ENCODE results near the gene MRM2.

MRM2 gene

GRCh38 chr7:2214636-2215035, 27.4 kb downstream of the MRM2 start:
- H3K9me3 Mint-ChIP-seq, result no peaks in the 10 kb centered on the region
- no peaks in the 10 kb centered on the region for H3K27me3 Mint-ChIP-seq
- H3K4me3 Mint-ChIP-seq, result no peak overlapping the region
- DNase-seq, result no peak
- H3K27ac Mint-ChIP-seq, result peak overlapping the region; percentile 7
- H3K36me3 Mint-ChIP-seq (ENCODE audit: low read depth), result peaks cover 92% of the 10 kb centered on the region
- peaks cover 17% of the 10 kb centered on the region for H3K4me1 Mint-ChIP-seq (ENCODE audit: low read depth)

GRCh38 chr7:2213551-2214215, 28.3 kb downstream of the MRM2 start:
- peaks cover 93% of the 10 kb centered on the region for H3K36me3 Mint-ChIP-seq (ENCODE audit: low read depth)
- H3K4me3 Mint-ChIP-seq, result no peak overlapping the region
- peak overlapping the region; percentile 13 for H3K27ac Mint-ChIP-seq
- no peaks in the 10 kb centered on the region for H3K9me3 Mint-ChIP-seq
- H3K27me3 Mint-ChIP-seq, result no peaks in the 10 kb centered on the region
- no peak for DNase-seq
- H3K4me1 Mint-ChIP-seq (ENCODE audit: low read depth), result peaks cover 17% of the 10 kb centered on the region

- Mint-ChIP-seq H3K9me3 (no peaks in the 10 kb centered on the region), H3K27me3 (no peaks in the 10 kb centered on the region), H3K4me1 (ENCODE audit: low read depth) (peaks cover 17% of the 10 kb centered on the region), H3K4me3 (no peak overlapping the region), H3K27ac (no peak overlapping the region), H3K36me3 (ENCODE audit: low read depth) (peaks cover 93% of the 10 kb centered on the region)
- no peak for DNase-seq
These were observed 29.1 kb downstream of the MRM2 start for GRCh38 chr7:2212906-2213305.

DNA sequence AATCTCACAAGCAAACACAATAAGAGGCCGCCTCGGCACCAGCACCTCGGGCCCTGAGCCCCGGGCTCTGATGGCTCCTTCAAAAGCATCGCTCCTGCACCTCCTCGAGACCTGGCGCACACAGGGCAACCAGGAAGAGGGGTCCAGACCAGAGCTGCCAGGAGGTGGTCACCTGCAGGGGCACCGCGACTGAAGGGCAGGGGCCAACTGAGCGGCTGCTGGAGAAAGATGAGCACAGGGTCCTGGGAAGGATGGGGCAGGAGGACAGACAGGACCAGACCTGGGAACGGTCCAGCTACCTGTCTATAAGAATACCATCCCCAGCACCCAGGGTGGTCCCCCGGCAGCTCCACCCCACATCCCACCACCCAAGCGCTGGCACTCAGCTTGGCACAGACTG, 30.1 kb downstream of the MRM2 start:
- Mint-ChIP-seq H3K27me3 (no peaks in the 10 kb centered on the region), H3K9me3 (no peaks in the 10 kb centered on the region), H3K4me1 (ENCODE audit: low read depth) (peaks cover 17% of the 10 kb centered on the region), H3K36me3 (ENCODE audit: low read depth) (peaks cover 93% of the 10 kb centered on the region), H3K4me3 (no peak overlapping the region), H3K27ac (no peak overlapping the region)
- DNase-seq, result no peak

DNA sequence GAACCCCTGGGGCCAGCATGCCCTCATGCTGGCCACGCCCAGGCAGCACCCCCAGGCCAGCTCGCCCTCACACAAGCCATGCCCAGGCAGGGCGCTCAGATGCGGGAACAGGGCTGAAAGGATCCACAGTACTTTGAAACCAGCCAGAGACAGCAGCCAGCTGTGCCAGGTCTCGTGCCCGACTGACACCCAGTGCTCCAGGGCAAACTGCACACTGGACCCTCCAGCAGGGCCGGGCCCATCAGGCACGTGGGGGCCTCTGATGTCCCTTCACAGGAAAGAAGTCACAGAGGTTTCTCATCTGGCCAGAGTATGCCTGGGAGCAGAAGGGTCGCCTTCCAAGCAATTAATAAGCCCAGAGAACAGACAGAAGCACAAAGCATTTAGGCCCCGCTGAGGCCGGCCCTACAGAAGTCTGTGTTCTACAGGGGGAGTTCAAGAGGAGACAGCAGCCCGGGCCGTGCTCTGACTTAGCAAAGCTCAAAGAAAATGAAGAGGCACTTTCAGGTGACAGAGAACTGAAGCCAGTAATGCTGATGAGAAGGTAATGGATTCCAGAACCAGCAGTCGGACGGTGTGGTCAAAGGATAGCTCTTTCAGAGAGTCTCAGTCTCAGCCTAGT, 30.6 kb downstream of the MRM2 start:
- Mint-ChIP-seq H3K9me3 (no peaks in the 10 kb centered on the region), H3K27ac (no peak overlapping the region), H3K36me3 (ENCODE audit: low read depth) (peaks cover 91% of the 10 kb centered on the region), H3K4me3 (no peak overlapping the region), H3K27me3 (no peaks in the 10 kb centered on the region), H3K4me1 (ENCODE audit: low read depth) (peaks cover 17% of the 10 kb centered on the region)
- no peak for DNase-seq

- H3K27ac Mint-ChIP-seq, result no peak overlapping the region
These were observed 31.3 kb downstream of the MRM2 start for GRCh38 chr7:2210551-2211258.

GRCh38 chr7:2209961-2210323, 32.1 kb downstream of the MRM2 start:
- peaks cover 12% of the 10 kb centered on the region for H3K4me1 Mint-ChIP-seq (ENCODE audit: low read depth)
- no peak for DNase-seq
- H3K27me3 Mint-ChIP-seq, result no peaks in the 10 kb centered on the region
- H3K36me3 Mint-ChIP-seq (ENCODE audit: low read depth), result peaks cover 86% of the 10 kb centered on the region
- H3K27ac Mint-ChIP-seq, result no peak overlapping the region
- H3K9me3 Mint-ChIP-seq, result no peaks in the 10 kb centered on the region
- H3K4me3 Mint-ChIP-seq, result no peak overlapping the region

More at GRCh38 chr7:2210551-2211258, 31.3 kb downstream of the MRM2 start:
- Mint-ChIP-seq H3K27me3 (no peaks in the 10 kb centered on the region), H3K36me3 (ENCODE audit: low read depth) (peaks cover 88% of the 10 kb centered on the region), H3K9me3 (no peaks in the 10 kb centered on the region), H3K4me1 (ENCODE audit: low read depth) (peaks cover 16% of the 10 kb centered on the region), H3K4me3 (no peak overlapping the region)
- no peak for DNase-seq

DNA sequence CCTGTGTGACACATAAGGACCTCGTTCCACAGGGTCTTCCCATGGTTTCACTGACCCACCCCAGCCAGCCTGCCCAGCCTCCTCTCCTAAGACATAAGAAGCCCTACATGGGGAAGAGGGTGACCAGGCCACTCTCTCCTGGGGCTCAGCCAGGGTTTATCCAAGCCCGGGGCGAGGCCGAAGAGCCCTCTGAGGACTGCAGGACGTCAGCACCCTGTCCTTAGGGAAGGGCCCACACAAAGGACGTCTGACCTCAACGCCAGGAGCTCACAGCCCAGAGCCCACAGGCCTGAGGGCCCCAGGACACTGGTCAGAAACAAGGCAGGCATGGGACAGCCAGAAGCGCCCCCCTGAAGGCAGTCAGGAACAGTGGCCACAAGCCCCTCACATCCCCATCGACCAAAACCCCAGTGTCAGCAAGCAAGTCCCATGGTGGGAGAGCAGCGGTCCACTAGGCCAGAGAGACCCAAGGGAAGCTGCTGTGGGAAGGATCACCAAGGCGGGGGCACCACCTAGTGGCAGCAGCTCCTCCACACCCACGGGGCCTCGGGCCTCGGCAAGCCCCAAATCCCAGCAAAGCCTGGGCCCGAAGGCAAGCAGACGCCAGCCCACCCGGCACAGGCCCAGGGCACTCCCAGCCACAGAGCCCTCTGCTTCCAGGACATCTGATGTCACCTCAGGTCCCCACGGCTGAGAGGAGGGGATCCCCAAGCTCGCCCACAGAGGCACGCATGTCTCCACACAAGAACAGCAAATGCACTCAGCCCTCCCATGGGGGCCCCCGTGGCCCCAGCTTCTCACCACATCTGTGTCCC, 32.7 kb downstream of the MRM2 start:
- Mint-ChIP-seq H3K27me3 (no peaks in the 10 kb centered on the region), H3K36me3 (ENCODE audit: low read depth) (peaks cover 84% of the 10 kb centered on the region), H3K9me3 (no peaks in the 10 kb centered on the region), H3K27ac (no peak overlapping the region), H3K4me1 (ENCODE audit: low read depth) (peaks cover 8% of the 10 kb centered on the region), H3K4me3 (no peak overlapping the region)
- DNase-seq, result peak; percentile 66

DNA sequence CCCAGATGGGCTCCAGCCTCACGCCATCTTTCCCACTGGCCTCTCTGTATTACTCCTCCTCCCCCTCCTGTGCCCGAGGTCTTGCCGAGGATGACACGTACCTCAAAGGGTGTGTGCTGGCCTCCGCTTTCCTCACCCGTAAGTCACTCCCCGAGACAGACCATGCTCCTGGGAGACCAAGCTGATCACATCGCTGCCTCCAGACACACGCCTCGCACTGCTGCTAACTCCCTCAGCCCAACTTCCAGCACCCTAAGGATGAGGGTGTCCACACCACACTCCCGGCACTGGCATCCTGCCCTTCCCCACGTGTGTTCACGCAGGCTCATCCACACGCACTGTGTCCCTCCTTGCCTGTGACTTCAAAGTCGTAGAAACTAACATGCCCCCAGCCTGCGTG, 33.3 kb downstream of the MRM2 start:
- Mint-ChIP-seq H3K27ac (no peak overlapping the region), H3K4me3 (no peak overlapping the region), H3K36me3 (ENCODE audit: low read depth) (peaks cover 83% of the 10 kb centered on the region), H3K27me3 (no peaks in the 10 kb centered on the region), H3K9me3 (no peaks in the 10 kb centered on the region), H3K4me1 (ENCODE audit: low read depth) (peaks cover 4% of the 10 kb centered on the region)
- DNase-seq, result no peak

GRCh38 chr7:2205036-2205780, 36.8 kb downstream of the MRM2 start:
- Mint-ChIP-seq H3K4me1 (ENCODE audit: low read depth) (peaks cover 4% of the 10 kb centered on the region), H3K27me3 (no peaks in the 10 kb centered on the region), H3K4me3 (no peak overlapping the region), H3K27ac (no peak overlapping the region), H3K9me3 (no peaks in the 10 kb centered on the region), H3K36me3 (ENCODE audit: low read depth) (peaks cover 70% of the 10 kb centered on the region)
- no peak for DNase-seq

GRCh38 chr7:2204446-2204845, 37.6 kb downstream of the MRM2 start:
- Mint-ChIP-seq H3K4me3 (no peak overlapping the region), H3K27me3 (no peaks in the 10 kb centered on the region), H3K4me1 (ENCODE audit: low read depth) (no peaks in the 10 kb centered on the region), H3K9me3 (no peaks in the 10 kb centered on the region), H3K27ac (no peak overlapping the region), H3K36me3 (ENCODE audit: low read depth) (peaks cover 74% of the 10 kb centered on the region)
- no peak for DNase-seq

- Mint-ChIP-seq H3K27ac (no peak overlapping the region), H3K9me3 (no peaks in the 10 kb centered on the region), H3K27me3 (no peaks in the 10 kb centered on the region), H3K4me1 (ENCODE audit: low read depth) (no peaks in the 10 kb centered on the region), H3K4me3 (no peak overlapping the region), H3K36me3 (ENCODE audit: low read depth) (peaks cover 74% of the 10 kb centered on the region)
- no peak for DNase-seq
These were observed 38.2 kb downstream of the MRM2 start for GRCh38 chr7:2203766-2204300.

DNA sequence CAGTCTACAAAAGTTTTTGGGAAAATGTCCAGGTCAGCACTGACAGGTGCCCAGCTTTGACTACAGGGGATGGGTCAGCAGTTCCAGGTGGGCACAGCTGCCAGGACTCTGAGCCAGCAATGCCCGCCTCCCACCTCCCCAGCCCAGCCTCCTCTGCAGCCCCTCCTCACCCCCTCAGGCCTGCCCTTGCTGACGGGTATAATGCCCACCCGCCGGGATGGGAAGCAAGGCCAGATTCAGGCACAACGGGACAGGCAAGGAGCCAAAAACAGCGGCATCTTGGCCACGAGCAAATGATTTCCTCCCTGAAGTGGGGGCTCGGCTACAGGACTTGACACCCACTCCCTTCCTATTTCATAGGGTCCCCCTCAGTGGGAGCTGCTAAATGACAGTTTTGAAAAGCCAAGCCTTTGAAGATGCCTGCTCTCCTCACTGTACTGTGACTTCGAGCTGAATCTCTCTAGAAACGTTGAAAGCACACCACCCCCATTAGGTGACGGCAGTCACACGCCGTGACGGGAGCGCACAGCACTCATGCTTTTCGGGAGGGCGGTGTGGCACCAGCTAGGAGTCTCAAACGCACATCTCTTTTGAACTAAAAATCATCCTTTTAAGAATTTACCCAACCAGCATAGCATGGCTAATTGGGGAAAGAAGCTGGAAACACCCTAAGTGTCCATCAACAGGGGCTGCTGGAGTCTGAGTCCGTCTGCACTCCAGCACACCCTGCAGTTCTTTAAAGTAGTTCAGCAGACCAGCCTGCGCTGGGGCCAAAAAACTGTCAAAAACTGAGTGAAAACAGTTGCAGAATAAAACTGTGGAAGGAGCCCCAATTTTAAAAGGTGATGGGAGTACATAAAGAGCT, 38.9 kb downstream of the MRM2 start:
- no peak overlapping the region for H3K4me3 Mint-ChIP-seq
- peak; percentile 8 for DNase-seq
- no peaks in the 10 kb centered on the region for H3K9me3 Mint-ChIP-seq
- no peaks in the 10 kb centered on the region for H3K27me3 Mint-ChIP-seq
- no peaks in the 10 kb centered on the region for H3K4me1 Mint-ChIP-seq (ENCODE audit: low read depth)
- peaks cover 74% of the 10 kb centered on the region for H3K36me3 Mint-ChIP-seq (ENCODE audit: low read depth)
- H3K27ac Mint-ChIP-seq, result no peak overlapping the region

Measured in activated T-cell treated with anti-CD3 and anti-CD28 coated beads, Interleukin-2, amount 50 U/mL, for 24 hours (primary cell).